Colonic mucosa (tissue), 4 donors: ENCODE data around the gene YEATS2. TPM values are rescaled to one million over a fixed set of nuclear protein-coding genes. Genes with fewer than 3 reads are reported as not detected.

Experiments
- DNase-seq: peaks from one replicate; pipeline ENCODE4 v3.0.0-alpha.2; 2020
- H3K27ac ChIP-seq: fragments of 200-600 bp; one replicate; pipeline ENCODE4 v1.8.0; 2021
- H3K27me3 ChIP-seq: fragments of 200-600 bp; one replicate; pipeline ENCODE4 v1.8.0; 2021
- H3K36me3 ChIP-seq: fragments of 200-600 bp; one replicate; pipeline ENCODE4 v1.8.0; 2021
- H3K4me1 ChIP-seq: fragments of 200-600 bp; one replicate; pipeline ENCODE4 v1.8.0; 2021; ENCODE audit warnings: mild to moderate bottlenecking
- H3K4me3 ChIP-seq: fragments of 200-600 bp; one replicate; pipeline ENCODE4 v1.8.0; 2021
- H3K9ac ChIP-seq, 2 donors: one replicate each; pipeline ENCODE4 v1.7.0; 2013; ENCODE audit warnings: control low read depth in 2 of 2, low read depth in 2 of 2, low read length in 2 of 2
- H3K9me3 ChIP-seq: fragments of 200-600 bp; one replicate; pipeline ENCODE4 v1.8.0; 2021
- CTCF ChIP-seq: fragments of 200-600 bp; IDR thresholded peaks from one replicate; pipeline ENCODE4 v1.8.0; 2022; ENCODE audit warnings: antibody characterized with exemption, mild to moderate bottlenecking
- intact Hi-C: fragments of 100-400 bp; cut with DNase I; formaldehyde crosslinking; loops from one replicate; pipeline ENCODE4 v1.14.1; 2022
- total RNA-seq, 2 donors: library from RNA; stranded (reverse); fragmentation: NEBNext Ultra II Directional in 1 of 2; extraction: Animal tissue kit (Norgen Biotek cat#: 25700) in 1 of 2; gene quantifications; one replicate each; pipeline ENCODE4 v1.2.1, GENCODE V29; 2021
- donor health status: healthy.
- donor health status: DM: no; HTN: no; CAD: no.
- donor health status: DM: no; HTN: no; CAD: no.

The YEATS2 gene
- total RNA-seq, 2 donors from 2014 or later = 17.3 to 25.2 TPM

GRCh38 chr3:183800243-183800863 lies 102.8 kb downstream of the YEATS2 start:
- Histone ChIP-seq H3K4me1 (no peaks in the 10 kb centered on the region), H3K27ac (no peak overlapping the region), H3K9me3 (no peaks in the 10 kb centered on the region), H3K9ac (no peak overlapping the region), H3K4me3 (no peak overlapping the region), H3K36me3 (peaks cover 7% of the 10 kb centered on the region), H3K27me3 (no peaks in the 10 kb centered on the region)
- no peak for DNase-seq
- intact Hi-C loops = no loop called here
- TF ChIP-seq CTCF = no peak

GRCh38 chr3:183801601-183802000 lies 104.0 kb downstream of the YEATS2 start:
- no peaks in the 10 kb centered on the region for H3K9me3 ChIP-seq
- H3K27ac ChIP-seq = no peak overlapping the region
- no peak for TF ChIP-seq CTCF
- no peaks in the 10 kb centered on the region for H3K4me1 ChIP-seq
- H3K27me3 ChIP-seq = no peaks in the 10 kb centered on the region
- no peak overlapping the region for H3K9ac ChIP-seq
- intact Hi-C loops = no loop called here
- peaks cover 7% of the 10 kb centered on the region for H3K36me3 ChIP-seq
- H3K4me3 ChIP-seq = no peak overlapping the region
- DNase-seq = no peak

- DNase-seq = no peak
- no peaks in the 10 kb centered on the region for H3K27me3 ChIP-seq
- intact Hi-C loops = no loop called here
- H3K9ac ChIP-seq = no peak overlapping the region
- no peak for TF ChIP-seq CTCF
- H3K36me3 ChIP-seq = peaks cover 7% of the 10 kb centered on the region
- no peaks in the 10 kb centered on the region for H3K4me1 ChIP-seq
- H3K27ac ChIP-seq = no peak overlapping the region
- no peak overlapping the region for H3K4me3 ChIP-seq
- H3K9me3 ChIP-seq = no peaks in the 10 kb centered on the region
Measured at GRCh38 chr3:183802989-183803388, 105.4 kb downstream of the YEATS2 start.

- no peaks in the 10 kb centered on the region for H3K27me3 ChIP-seq
- no peak overlapping the region for H3K27ac ChIP-seq
- intact Hi-C loops = no loop called here
- no peak overlapping the region for H3K4me3 ChIP-seq
- H3K9me3 ChIP-seq = no peaks in the 10 kb centered on the region
- no peak for TF ChIP-seq CTCF
- no peak overlapping the region for H3K9ac ChIP-seq
- H3K4me1 ChIP-seq = no peaks in the 10 kb centered on the region
- DNase-seq = no peak
- peaks cover 9% of the 10 kb centered on the region for H3K36me3 ChIP-seq
Measured at GRCh38 chr3:183807209-183807728, 109.7 kb downstream of the YEATS2 start.

- DNase-seq = no peak
- Histone ChIP-seq H3K9ac (no peak overlapping the region), H3K27me3 (no peaks in the 10 kb centered on the region), H3K9me3 (no peaks in the 10 kb centered on the region), H3K36me3 (peaks cover 9% of the 10 kb centered on the region), H3K27ac (no peak overlapping the region), H3K4me1 (no peaks in the 10 kb centered on the region), H3K4me3 (no peak overlapping the region)
- TF ChIP-seq CTCF = no peak
- intact Hi-C loops = no loop called here
Measured at GRCh38 chr3:183807881-183808280, 110.3 kb downstream of the YEATS2 start.
